GM23338 (cell line): Measurements from ENCODE around the gene GLRB. TPM values are rescaled to one million over a fixed set of nuclear protein-coding genes. Genes with fewer than 3 reads are reported as not detected.
A peak's percentile ranks its signal among the peaks of the same experiment; 100 is the strongest.

Source experiments
- ATAC-seq: fragments of 200-7000 bp; cut with Tn5 transposase; 3 replicates; pipeline ENCODE4 v1.9.1; 2020
- DNase-seq: peaks from one replicate; pipeline ENCODE4 v3.0.0-alpha.2; 2015; ENCODE audit warnings: low spot score
- H2AFZ ChIP-seq: fragments of 200-600 bp; sonication (generic); 2 replicates; pipeline ENCODE4 v1.8.0; 2016; ENCODE audit warnings: antibody characterized with exemption, mild to moderate bottlenecking, moderate library complexity
- H3F3A ChIP-seq: fragments of 200-600 bp; sonication (generic); replicated peaks from 2 replicates; pipeline ENCODE4 v1.8.0; 2017; ENCODE audit warnings: antibody characterized with exemption, mixed run types, low read depth
- H3K27ac ChIP-seq: fragments of 200-600 bp; sonication (generic); 2 replicates; pipeline ENCODE4 v1.6.1; 2016; ENCODE audit warnings: low read depth
- H3K27me3 ChIP-seq: fragments of 200-600 bp; sonication (generic); 2 replicates; pipeline ENCODE4 v1.8.0; 2016; ENCODE audit warnings: mild to moderate bottlenecking, mixed run types, moderate library complexity; ENCODE audit not compliant: insufficient read depth
- H3K36me3 ChIP-seq: fragments of 200-600 bp; sonication (generic); 2 replicates; pipeline ENCODE4 v1.8.0; 2016; ENCODE audit warnings: mild to moderate bottlenecking; ENCODE audit not compliant: insufficient read depth
- H3K4me1 ChIP-seq: fragments of 200-600 bp; sonication (generic); 2 replicates; pipeline ENCODE4 v1.8.0; 2016; ENCODE audit warnings: mild to moderate bottlenecking, moderate library complexity; ENCODE audit not compliant: insufficient read depth
- H3K4me2 ChIP-seq: fragments of 200-600 bp; sonication (generic); 2 replicates; pipeline ENCODE4 v1.7.1; 2017; ENCODE audit warnings: mixed run types
- H3K4me3 ChIP-seq: fragments of 200-600 bp; sonication (generic); 2 replicates; pipeline ENCODE4 v1.6.1; 2016; ENCODE audit warnings: mixed run types
- H3K79me2 ChIP-seq: fragments of 200-600 bp; sonication (generic); replicated peaks from 2 replicates; pipeline ENCODE4 v1.8.0; 2017; ENCODE audit warnings: mild to moderate bottlenecking; ENCODE audit not compliant: insufficient read depth
- H3K9me2 ChIP-seq: fragments of 200-600 bp; sonication (generic); 2 replicates; pipeline ENCODE4 v1.8.0; 2017; ENCODE audit not compliant: insufficient read depth
- H4K20me1 ChIP-seq: fragments of 200-600 bp; sonication (generic); replicated peaks from 2 replicates; pipeline ENCODE4 v1.8.0; 2017; ENCODE audit warnings: mild to moderate bottlenecking; ENCODE audit not compliant: insufficient read depth
- H3K27ac Mint-ChIP-seq: 2 replicates; pipeline ENCODE4 v1.8.0; 2020; ENCODE audit warnings: inconsistent platforms, mild to moderate bottlenecking, moderate library complexity, mixed read lengths
- H3K27me3 Mint-ChIP-seq: 3 replicates; pipeline ENCODE4 v1.8.0; 2022; ENCODE audit warnings: low read depth, mild to moderate bottlenecking, moderate library complexity, mixed read lengths, inconsistent platforms; ENCODE audit not compliant: insufficient read depth, poor library complexity
- H3K36me3 Mint-ChIP-seq: 3 replicates; pipeline ENCODE4 v1.8.0; 2021; ENCODE audit warnings: low read depth, mild to moderate bottlenecking, inconsistent platforms, moderate library complexity, mixed read lengths
- H3K4me1 Mint-ChIP-seq: 3 replicates; pipeline ENCODE4 v1.8.0; 2020; ENCODE audit warnings: mild to moderate bottlenecking, inconsistent platforms, mixed read lengths
- H3K4me3 Mint-ChIP-seq: 3 replicates; pipeline ENCODE4 v1.8.0; 2021; ENCODE audit warnings: moderate library complexity, mild to moderate bottlenecking, inconsistent platforms, mixed read lengths
- H3K9me3 Mint-ChIP-seq: 3 replicates; pipeline ENCODE4 v1.8.0; 2020; ENCODE audit warnings: moderate library complexity, mild to moderate bottlenecking, inconsistent platforms, mixed read lengths
- CREB1 ChIP-seq: fragments of 250-450 bp; sonication (Bioruptor Pico); IDR thresholded peaks from 2 replicates; pipeline ENCODE4 v1.5.0; 2020; ENCODE audit warnings: low read depth, mild to moderate bottlenecking, moderate library complexity
- EZH2 ChIP-seq: fragments of 200-600 bp; sonication (generic); IDR thresholded peaks from one replicate; pipeline ENCODE4 v1.8.0; 2017; ENCODE audit warnings: antibody characterized with exemption, mild to moderate bottlenecking, low read depth; ENCODE audit not compliant: unreplicated experiment
- EZH2phosphoT487 ChIP-seq: fragments of 200-600 bp; sonication (generic); IDR thresholded peaks from one replicate; pipeline ENCODE4 v1.8.1; 2018; ENCODE audit warnings: antibody characterized with exemption; ENCODE audit not compliant: unreplicated experiment
- JUNB ChIP-seq: IDR thresholded peaks from one replicate; pipeline ENCODE4 v1.6.1; 2016; ENCODE audit warnings: antibody characterized with exemption; ENCODE audit not compliant: unreplicated experiment
- POLR2AphosphoS5 ChIP-seq: IDR thresholded peaks from 2 replicates; pipeline ENCODE4 v1.6.1; 2016; ENCODE audit warnings: antibody characterized with exemption, low read depth
- REST ChIP-seq: IDR thresholded peaks from one replicate; pipeline ENCODE4 v1.6.1; 2018; ENCODE audit warnings: antibody characterized with exemption; ENCODE audit not compliant: unreplicated experiment
- STAT1 ChIP-seq: IDR thresholded peaks from one replicate; pipeline ENCODE4 v1.6.1; 2016; ENCODE audit warnings: antibody characterized with exemption; ENCODE audit not compliant: unreplicated experiment
- ZNF114 ChIP-seq: fragments of 250-450 bp; sonication (Bioruptor Pico); IDR thresholded peaks from 2 replicates; pipeline ENCODE4 v1.5.0; 2020; ENCODE audit warnings: mild to moderate bottlenecking, moderate library complexity
- ZNF331 ChIP-seq: fragments of 250-450 bp; sonication (Bioruptor Pico); IDR thresholded peaks from 2 replicates; pipeline ENCODE4 v1.5.0; 2020; ENCODE audit warnings: low read depth, mild to moderate bottlenecking, moderate library complexity
- polyA plus RNA-seq: library from polyadenylated mRNA; unstranded; fragments of >200 nt; fragmentation: Nextera tagmentation; extraction: Ambion mirVana; gene quantifications from 2 replicates; pipeline ENCODE4 v1.2.1, GENCODE V29; 2016
- total RNA-seq: library from RNA; depleted of rRNA; stranded (reverse); fragments of >200 nt; shearing (Covaris generic); gene quantifications from 2 replicates; pipeline ENCODE4 v1.2.3, GENCODE V29; 2014
- TF ChIP-seq, protein P1 (sequence below): IDR thresholded peaks from 2 replicates; pipeline ENCODE4 v1.6.1; 2016; ENCODE audit warnings: antibody characterized with exemption
- TF ChIP-seq, protein P2 (sequence below), 2 experiments: fragments of 200-600 bp in 1 of 2; sonication (generic) in 1 of 2; conservative IDR thresholded peaks; 2 replicates each; pipeline versions ENCODE4 v1.5.1 to v1.6.1; 2016 to 2017; ENCODE audit warnings: antibody characterized with exemption in 2 of 2, low read depth in 2 of 2, mild to moderate bottlenecking in 2 of 2, moderate library complexity in 1 of 2

Gene GLRB
- total and polyA plus RNA-seq, 2 experiments from 2014 or later = 1.0 to 1.3 TPM

DNA sequence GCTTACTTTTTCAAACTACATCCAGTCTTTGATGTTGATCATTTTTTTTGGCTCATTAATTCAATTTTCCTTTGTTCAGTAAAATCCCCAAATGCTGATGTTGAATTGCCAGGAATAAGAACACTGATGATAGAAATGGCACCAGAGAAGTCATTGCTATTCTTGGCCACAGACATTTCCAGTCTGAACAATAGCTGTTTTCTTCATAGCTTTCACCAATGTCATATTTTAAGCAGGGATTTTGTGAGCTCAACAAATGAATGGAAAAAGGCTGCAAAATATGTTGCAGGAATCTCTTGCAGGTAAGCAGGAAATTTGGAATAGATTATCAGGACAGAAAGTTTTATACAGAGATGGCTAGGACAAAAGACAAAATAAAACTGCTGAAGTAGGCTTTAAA, 40.5 kb upstream of the GLRB start (continued):
- TF ChIP-seq REST (no peak), STAT1 (no peak), POLR2AphosphoS5 (no peak), JUNB (no peak), EZH2 (no peak), ZNF114 (CRISPR knock-in tag) (no peak), ZNF331 (CRISPR knock-in tag) (no peak), CREB1 (CRISPR knock-in tag) (no peak)
- TF ChIP-seq, protein P1, sequence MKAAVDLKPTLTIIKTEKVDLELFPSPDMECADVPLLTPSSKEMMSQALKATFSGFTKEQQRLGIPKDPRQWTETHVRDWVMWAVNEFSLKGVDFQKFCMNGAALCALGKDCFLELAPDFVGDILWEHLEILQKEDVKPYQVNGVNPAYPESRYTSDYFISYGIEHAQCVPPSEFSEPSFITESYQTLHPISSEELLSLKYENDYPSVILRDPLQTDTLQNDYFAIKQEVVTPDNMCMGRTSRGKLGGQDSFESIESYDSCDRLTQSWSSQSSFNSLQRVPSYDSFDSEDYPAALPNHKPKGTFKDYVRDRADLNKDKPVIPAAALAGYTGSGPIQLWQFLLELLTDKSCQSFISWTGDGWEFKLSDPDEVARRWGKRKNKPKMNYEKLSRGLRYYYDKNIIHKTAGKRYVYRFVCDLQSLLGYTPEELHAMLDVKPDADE = no peak

- no peak for ATAC-seq
- H3K9me3 Mint-ChIP-seq = no peaks in the 10 kb centered on the region
- H3K27ac ChIP-seq = no peak overlapping the region
Measured at GRCh38 chr4:157040405-157040804, 35.5 kb upstream of the GLRB start.

DNA sequence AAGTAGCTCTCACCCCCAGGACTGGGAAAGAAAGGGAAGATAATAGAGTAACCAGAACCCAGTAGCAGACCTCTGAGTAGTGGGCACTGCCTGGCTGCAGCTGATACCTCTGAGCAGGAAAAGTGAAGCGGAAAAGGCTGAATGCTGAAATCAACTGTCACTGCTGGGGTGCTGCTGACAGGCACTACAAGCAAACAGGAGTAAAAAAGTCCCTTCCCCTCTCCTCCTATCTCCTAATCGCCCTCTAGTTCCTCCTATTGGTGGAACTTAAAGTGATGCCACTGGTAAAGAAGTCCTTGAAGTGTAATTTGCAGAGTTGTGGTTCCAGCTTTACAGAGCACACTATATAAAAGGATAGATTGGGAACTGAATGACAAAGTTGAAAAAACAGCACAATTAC, 32.8 kb upstream of the GLRB start:
- no peaks in the 10 kb centered on the region for H3K36me3 ChIP-seq
- no peaks in the 10 kb centered on the region for H3K79me2 ChIP-seq
- DNase-seq = peak; percentile 66
- H3K27me3 ChIP-seq = no peaks in the 10 kb centered on the region
- H3K4me3 Mint-ChIP-seq = no peak overlapping the region
- peak; percentile 94 for ATAC-seq
- no peaks in the 10 kb centered on the region for H3K4me1 ChIP-seq
- no peaks in the 10 kb centered on the region for H3F3A ChIP-seq
- no peaks in the 10 kb centered on the region for H3K27me3 Mint-ChIP-seq
- H3K4me3 ChIP-seq = no peak overlapping the region
- TF ChIP-seq, protein P2, sequence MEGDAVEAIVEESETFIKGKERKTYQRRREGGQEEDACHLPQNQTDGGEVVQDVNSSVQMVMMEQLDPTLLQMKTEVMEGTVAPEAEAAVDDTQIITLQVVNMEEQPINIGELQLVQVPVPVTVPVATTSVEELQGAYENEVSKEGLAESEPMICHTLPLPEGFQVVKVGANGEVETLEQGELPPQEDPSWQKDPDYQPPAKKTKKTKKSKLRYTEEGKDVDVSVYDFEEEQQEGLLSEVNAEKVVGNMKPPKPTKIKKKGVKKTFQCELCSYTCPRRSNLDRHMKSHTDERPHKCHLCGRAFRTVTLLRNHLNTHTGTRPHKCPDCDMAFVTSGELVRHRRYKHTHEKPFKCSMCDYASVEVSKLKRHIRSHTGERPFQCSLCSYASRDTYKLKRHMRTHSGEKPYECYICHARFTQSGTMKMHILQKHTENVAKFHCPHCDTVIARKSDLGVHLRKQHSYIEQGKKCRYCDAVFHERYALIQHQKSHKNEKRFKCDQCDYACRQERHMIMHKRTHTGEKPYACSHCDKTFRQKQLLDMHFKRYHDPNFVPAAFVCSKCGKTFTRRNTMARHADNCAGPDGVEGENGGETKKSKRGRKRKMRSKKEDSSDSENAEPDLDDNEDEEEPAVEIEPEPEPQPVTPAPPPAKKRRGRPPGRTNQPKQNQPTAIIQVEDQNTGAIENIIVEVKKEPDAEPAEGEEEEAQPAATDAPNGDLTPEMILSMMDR (conservative IDR thresholded peaks at IDR 0.05; ENCODE audit: low read depth in 2 of 2) = peak; percentile 27 to 45; a peak in 3 of 4 replicates
- TF ChIP-seq EZH2phosphoT487 = no peak
- TF ChIP-seq EZH2 = no peak
- no peaks in the 10 kb centered on the region for H3K9me3 Mint-ChIP-seq
- H3K4me1 Mint-ChIP-seq = peaks cover 5% of the 10 kb centered on the region; the same call in 2 of the 3 replicates
- no peak overlapping the region for H3K4me2 ChIP-seq
- no peaks in the 10 kb centered on the region for H3K9me2 ChIP-seq
- no peaks in the 10 kb centered on the region for H4K20me1 ChIP-seq
- H2AFZ ChIP-seq = no peak overlapping the region
- H3K27ac ChIP-seq = no peak overlapping the region
- H3K36me3 Mint-ChIP-seq = no peaks in the 10 kb centered on the region
- no peak overlapping the region for H3K27ac Mint-ChIP-seq

More at GRCh38 chr4:157040405-157040804, 35.5 kb upstream of the GLRB start:
- DNase-seq = no peak
- Histone ChIP-seq H2AFZ (no peak overlapping the region), H3K4me3 (no peak overlapping the region), H3K4me2 (no peak overlapping the region), H3K79me2 (no peaks in the 10 kb centered on the region), H4K20me1 (no peaks in the 10 kb centered on the region), H3K27me3 (no peaks in the 10 kb centered on the region), H3F3A (no peaks in the 10 kb centered on the region), H3K9me2 (no peaks in the 10 kb centered on the region), H3K36me3 (no peaks in the 10 kb centered on the region), H3K4me1 (no peaks in the 10 kb centered on the region)
- H3K27ac Mint-ChIP-seq = no peak overlapping the region
- no peak overlapping the region for H3K4me3 Mint-ChIP-seq
- peaks cover 5% of the 10 kb centered on the region; the same call in 2 of the 3 replicates for H3K4me1 Mint-ChIP-seq
- H3K27me3 Mint-ChIP-seq = no peaks in the 10 kb centered on the region
- H3K36me3 Mint-ChIP-seq = no peaks in the 10 kb centered on the region
- no peak for TF ChIP-seq ZNF331 (CRISPR knock-in tag)
- no peak for TF ChIP-seq ZNF114 (CRISPR knock-in tag)
- TF ChIP-seq JUNB = no peak
- TF ChIP-seq EZH2 = no peak
- no peak for TF ChIP-seq STAT1
